Measurements from ENCODE around the gene CNTNAP2.

GRCh38 chr7:148060724-148061123, 1944.1 kb downstream of the CNTNAP2 start:
- TF ChIP-seq, protein P1, sequence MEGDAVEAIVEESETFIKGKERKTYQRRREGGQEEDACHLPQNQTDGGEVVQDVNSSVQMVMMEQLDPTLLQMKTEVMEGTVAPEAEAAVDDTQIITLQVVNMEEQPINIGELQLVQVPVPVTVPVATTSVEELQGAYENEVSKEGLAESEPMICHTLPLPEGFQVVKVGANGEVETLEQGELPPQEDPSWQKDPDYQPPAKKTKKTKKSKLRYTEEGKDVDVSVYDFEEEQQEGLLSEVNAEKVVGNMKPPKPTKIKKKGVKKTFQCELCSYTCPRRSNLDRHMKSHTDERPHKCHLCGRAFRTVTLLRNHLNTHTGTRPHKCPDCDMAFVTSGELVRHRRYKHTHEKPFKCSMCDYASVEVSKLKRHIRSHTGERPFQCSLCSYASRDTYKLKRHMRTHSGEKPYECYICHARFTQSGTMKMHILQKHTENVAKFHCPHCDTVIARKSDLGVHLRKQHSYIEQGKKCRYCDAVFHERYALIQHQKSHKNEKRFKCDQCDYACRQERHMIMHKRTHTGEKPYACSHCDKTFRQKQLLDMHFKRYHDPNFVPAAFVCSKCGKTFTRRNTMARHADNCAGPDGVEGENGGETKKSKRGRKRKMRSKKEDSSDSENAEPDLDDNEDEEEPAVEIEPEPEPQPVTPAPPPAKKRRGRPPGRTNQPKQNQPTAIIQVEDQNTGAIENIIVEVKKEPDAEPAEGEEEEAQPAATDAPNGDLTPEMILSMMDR (IDR thresholded peaks at IDR 0.05), result no peak
- TF ChIP-seq POLR2A (IDR thresholded peaks at IDR 0.05), result no peak

Measured in uterus (tissue), 2 donors.